ENCODE data around the gene NEIL3.
"Not testable (repeated sequence)": the region's sequence is repeated elsewhere in the genome, so short reads cannot be mapped to it uniquely, and the experiment has no call there.

The NEIL3 gene

DNA sequence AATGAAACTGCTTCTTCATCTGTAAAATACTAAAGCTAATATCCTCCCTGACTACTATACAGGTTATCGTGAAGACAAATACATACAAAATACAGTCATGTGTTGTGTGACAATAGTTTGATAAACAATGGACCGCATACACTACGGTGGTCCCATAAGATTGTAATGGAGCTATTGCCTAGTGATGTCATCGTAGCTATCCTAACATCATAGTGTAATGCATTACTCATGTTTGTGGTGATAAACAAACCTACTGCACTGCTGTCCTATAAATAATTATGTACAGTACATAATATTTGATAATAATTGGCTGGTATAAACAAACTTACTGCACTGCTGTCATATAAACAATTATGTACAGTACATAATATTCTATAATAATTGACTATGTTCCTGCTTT lies 5.6 kb upstream of the NEIL3 start:
- DNase-seq: no peak

DNA sequence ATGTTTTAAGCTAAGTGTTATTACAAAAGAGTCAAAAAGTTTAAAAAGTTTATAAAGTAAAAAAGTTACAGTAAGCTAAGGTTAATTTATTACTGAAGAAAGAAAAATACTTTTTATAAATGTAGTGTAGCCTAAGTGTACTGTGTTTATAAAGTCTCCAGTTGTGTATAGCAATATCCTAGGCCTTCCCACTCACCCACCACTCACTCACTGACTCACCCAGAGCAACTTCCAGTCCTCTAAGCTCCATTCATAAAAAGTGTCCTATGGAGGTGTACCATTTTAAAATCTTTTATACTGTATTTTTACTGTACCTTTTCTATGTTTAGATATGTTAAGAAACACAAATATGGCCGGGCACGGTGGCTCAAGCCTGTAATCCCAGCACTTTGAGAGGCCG lies 4.8 kb upstream of the NEIL3 start:
- DNase-seq: not testable (repeated sequence)

DNA sequence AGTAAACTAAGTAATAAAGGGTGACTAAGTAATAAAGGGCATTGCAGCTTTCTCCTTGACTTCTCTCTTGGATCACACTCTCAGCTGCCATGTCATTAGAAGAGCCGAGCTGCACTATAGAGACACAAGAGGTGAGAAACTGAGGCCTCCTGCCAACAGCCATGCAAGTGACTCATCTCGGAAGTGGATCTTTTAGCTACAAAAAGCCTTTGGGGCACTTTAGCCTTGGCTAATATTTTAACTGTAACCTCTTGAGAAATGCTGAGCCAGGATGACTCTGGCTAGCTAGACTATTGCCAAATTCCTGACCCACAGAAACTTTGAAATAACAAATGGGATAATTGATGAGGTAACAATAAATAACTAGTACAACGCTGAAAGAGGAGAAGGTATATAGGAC lies 1.5 kb upstream of the NEIL3 start:
- DNase-seq: no peak

- DNase-seq: no peak
Measured at GRCh38 chr4:177308847-177309521, 690 bp upstream of the NEIL3 start.

GRCh38 chr4:177311589-177311988 lies 1.9 kb downstream of the NEIL3 start:
- no peak for DNase-seq

DNA sequence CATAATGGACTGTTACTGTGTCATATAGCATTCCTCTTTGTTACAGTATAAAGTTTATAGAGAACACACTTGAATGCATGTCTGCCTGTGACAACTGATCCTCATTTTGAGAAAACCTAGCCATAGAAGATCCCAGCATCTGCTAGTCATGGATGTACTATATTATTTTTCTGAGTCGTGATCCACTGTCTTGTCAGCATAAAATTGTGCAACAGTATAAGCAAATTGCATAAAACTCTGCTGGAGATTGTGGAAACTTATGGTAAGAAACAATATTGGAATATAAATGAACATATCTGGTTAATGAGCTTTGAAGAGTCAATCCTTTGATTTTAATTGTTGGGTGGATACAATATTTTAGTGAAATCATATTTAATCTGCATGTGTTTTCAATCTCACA lies 3.6 kb downstream of the NEIL3 start:
- no peak for DNase-seq

DNA sequence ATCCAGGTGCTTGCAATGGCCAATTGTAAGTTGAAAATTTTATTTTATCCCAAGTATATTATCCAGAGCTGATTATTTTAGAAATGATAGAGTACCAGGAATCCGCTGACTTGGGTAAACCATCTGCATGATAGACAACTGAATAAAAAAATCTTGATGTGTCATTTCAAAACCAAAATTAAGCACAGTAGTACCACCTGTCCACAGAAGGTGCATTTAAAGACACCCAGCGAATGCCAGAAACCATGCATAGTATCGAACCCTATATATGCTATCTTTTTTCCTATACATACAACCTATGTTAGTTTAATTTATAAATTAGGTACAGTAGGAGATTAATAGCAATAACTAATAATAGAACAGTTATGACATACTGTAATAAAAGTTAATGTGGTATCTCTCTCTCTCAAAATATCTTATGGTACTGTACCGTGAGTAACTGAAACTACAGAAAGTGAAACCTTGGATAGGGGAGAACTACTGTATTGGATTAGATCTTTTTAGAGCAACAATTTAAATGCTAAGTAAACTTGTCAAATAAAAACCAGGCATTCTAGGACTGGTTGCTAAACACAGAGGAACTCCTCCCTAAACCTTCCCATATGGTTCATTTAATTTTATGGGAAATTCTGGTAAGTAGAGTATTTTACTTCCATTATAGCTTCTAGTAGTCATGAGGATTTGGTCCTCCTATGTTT lies 6.2 kb downstream of the NEIL3 start:
- DNase-seq: no peak

- no peak for DNase-seq
Measured at GRCh38 chr4:177320721-177321120, 11.0 kb downstream of the NEIL3 start.

- no peak for DNase-seq
Measured at GRCh38 chr4:177321647-177322046, 12.0 kb downstream of the NEIL3 start.

GRCh38 chr4:177322266-177322665 lies 12.6 kb downstream of the NEIL3 start:
- DNase-seq: no peak

DNA sequence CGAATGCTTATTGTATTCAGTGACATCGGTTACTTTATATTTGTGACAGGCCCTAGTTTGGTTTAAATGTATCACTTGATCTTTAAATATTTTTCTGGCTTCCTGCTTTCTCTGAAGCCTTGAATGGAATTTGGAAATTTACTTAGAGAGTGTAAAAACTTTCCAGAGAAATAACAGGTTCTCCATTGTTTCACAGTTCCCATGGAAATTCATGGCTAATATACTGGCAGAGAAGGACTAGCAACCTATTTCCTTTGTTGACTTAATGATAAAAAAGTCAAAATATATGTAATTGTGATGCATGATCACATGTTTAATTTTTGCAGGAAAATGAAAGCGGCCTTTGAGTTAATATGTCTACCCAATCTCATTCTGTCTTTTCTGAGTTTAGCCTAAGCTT lies 13.2 kb downstream of the NEIL3 start:
- DNase-seq: no peak

GRCh38 chr4:177323416-177323815 lies 13.7 kb downstream of the NEIL3 start:
- no peak for DNase-seq

GRCh38 chr4:177332119-177332518 lies 22.4 kb downstream of the NEIL3 start:
- DNase-seq: no peak

DNA sequence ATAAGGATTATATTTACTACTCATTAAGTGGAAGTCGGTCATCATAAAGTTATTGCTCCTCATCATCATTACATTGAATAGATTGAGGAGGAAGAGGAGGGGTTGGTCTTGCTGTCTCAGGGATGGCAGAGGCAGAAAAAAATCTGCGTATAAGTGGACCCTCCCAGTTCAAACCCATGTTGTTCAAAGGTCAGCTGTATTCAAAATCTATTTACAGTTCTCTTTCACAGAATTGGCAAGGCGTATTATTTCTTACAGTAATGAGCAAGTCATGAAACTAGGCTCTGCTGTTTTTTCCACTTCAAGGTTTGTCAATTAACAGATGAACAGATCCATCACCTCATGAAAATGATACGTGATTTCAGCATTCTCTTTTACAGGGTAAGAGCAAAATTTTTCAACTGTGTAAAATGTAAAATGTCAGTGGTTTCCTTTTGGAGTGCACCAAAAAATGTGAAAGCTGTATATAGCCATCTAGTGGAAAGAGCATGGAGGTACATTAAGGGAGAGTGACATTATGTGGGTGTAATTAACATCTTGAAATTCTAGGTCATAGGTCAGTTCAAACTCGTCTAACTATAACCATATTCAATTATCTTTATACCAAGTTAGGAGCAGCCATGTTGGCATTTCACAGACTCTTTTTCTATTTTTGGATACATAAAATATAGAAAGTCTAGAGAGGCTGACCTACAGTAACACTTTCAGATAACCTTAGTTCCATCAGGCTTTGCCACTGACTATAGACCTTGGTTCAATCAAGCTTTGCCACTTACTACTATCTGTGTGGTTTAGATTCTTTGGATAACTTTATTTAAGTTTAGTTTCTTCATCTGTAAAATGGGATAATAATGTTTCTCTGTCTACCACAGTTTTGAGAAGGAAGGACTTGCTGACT lies 30.1 kb downstream of the NEIL3 start:
- DNase-seq: no peak

DNA sequence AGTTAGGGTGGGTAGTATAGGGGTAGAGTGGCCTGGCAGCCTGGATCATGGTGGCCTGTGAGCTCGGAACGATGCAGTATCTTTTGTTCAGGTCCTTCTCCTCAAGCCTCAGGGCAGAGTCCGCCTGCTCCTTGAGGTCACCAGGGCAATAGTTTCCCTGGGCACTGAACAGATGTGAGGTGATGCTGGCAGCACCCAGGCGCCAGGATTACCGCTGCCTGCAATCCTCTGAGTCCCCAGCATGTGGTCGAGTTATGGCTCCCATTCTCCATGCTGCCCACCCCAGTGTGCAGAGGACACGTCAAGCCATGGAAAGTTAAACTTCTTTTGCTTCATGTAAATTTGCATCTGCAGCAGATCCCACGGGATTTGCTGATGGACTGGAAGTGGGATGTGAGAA lies 38.7 kb downstream of the NEIL3 start:
- DNase-seq: no peak

DNA sequence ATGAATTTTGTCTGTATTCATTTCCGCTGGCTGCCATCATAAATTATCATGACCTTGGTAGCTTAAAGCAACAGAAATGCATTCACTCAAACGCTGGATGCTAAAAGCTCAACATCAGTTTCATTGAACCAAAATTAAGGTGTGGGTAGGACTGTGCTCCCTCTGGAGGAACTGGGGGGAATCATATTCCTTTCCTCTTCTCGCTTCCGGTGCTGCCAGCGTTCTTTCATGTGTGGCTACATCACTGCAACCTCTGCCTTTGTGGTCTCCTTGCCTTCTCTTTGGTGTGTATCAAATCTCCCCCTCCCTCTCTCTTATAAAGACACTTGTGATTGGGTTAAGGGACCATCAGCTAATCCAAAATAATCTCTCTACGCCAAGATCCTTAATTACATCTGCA lies 39.5 kb downstream of the NEIL3 start:
- DNase-seq: no peak

DNA sequence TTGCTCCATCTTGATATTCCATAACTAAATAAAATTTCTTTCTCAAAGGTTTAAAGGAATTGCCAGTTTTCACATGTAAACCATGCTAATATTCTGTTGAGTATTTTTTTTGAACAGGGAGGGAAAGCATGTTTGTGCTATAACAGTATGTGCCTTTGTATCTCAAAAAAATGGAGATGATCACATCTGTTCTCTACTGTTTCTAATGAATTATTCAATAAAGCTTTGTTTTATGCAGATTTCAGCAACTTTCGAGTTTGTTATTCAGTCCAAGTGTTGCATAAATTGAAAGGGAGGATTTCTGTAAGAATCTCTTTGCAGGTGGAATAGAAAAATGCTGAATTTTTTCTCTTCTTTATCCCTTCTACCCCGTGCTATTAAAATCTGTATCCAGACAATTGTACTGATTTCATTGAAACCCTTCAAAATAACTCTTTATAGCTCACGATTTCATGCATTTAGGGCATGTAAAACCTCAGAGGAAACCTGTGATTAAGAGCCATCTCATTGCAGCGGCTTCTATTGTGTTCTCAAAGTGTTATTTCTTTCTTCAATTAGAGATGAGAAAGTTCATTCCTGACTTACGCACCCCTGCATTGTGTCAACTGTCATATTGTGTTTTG lies 42.1 kb downstream of the NEIL3 start:
- no peak for DNase-seq

DNA sequence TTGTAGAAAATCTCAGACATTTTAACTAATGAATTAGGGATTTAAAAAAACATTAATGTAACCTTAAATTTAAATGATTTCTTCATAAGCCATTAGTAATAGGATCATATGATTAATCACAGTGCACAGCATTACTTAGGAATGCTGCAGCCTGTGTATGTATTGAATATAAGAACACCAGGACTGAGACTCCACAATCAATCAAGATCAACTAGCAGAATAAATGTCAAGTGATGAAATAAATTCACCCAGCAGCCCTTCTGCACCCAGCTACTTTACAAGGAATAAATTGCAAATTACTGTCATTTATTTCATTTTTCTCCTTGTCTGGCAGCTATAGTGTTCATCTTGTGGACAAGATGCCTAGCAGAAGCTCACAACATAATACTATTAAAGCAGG lies 46.5 kb downstream of the NEIL3 start:
- DNase-seq: no peak

GRCh38 chr4:177356921-177357320 lies 47.2 kb downstream of the NEIL3 start:
- no peak for DNase-seq

DNA sequence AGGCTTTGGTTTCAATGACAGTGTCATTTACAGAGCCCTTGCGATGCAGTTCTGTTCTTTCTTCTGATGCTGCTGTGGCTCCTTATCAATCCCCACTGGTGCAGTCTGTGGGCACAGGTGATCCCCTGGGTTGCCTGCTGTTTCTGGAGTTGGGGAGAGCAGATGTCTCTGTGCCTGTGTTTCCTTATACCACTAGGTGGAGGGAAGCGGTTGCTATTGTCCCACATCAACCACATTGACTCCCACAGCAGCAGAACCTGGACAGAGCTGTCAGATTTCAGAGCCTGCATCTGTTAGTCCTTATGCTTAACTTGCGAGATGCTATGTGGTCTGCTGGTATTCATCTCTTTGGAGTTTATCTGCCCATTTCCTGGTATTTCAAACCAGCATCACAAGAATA lies 57.7 kb downstream of the NEIL3 start:
- no peak for DNase-seq

GRCh38 chr4:177369372-177369771 lies 59.7 kb downstream of the NEIL3 start:
- DNase-seq: no peak

DNA sequence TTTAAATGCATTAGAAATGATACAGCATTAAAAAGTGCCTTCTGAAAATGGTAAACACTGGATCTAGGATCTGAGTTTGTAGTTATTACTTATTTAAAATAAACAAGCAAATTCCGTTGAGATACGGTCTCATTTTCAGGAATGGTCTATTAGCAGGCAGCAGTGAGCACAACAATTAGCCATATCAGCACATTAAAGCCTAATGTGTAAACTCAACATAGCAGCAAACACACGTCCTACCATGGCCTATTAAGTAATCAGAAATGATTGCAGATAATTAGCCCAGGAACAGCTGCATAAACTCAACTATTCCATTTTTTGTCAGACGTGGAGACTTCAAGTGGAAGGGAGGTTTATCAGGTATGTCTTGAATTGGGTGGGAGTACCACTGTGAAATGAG lies 61.8 kb downstream of the NEIL3 start:
- no peak for DNase-seq

DNA sequence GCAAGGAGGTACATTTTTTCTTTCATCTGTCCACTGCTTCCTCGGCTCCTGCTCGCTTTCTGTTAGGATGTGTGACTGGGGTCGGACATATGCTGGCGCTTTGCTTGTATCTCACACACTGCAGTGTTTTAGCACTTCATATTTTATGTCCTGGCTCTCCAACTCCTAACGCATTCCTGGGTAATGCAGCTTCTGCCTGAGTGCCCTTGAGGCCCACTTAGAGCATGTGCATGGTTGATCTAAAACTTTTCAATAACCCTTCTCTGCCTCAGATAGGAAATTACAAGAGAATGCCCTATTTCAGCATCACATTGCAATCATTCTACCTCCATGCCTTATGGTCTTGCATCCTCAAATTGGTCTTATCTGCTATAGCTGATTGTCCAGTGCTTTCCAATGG lies 65.3 kb downstream of the NEIL3 start:
- DNase-seq: no peak

Measured in activated effector memory CD4-positive, alpha-beta T cell treated with anti-CD3 and anti-CD28 coated beads, Interleukin-2, amount 50 U/mL, for 16 hours (primary cell).